ENCODE measurements around the gene MSMB. TPM values are rescaled to one million over a fixed set of nuclear protein-coding genes. Genes with fewer than 3 reads are reported as not detected.

The MSMB gene
- total RNA-seq, 4 donors from 2014 or later, result not detected

GRCh38 chr10:46019569-46020343, 26.3 kb downstream of the MSMB start:
- TF ChIP-seq, protein P1, sequence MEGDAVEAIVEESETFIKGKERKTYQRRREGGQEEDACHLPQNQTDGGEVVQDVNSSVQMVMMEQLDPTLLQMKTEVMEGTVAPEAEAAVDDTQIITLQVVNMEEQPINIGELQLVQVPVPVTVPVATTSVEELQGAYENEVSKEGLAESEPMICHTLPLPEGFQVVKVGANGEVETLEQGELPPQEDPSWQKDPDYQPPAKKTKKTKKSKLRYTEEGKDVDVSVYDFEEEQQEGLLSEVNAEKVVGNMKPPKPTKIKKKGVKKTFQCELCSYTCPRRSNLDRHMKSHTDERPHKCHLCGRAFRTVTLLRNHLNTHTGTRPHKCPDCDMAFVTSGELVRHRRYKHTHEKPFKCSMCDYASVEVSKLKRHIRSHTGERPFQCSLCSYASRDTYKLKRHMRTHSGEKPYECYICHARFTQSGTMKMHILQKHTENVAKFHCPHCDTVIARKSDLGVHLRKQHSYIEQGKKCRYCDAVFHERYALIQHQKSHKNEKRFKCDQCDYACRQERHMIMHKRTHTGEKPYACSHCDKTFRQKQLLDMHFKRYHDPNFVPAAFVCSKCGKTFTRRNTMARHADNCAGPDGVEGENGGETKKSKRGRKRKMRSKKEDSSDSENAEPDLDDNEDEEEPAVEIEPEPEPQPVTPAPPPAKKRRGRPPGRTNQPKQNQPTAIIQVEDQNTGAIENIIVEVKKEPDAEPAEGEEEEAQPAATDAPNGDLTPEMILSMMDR (IDR thresholded peaks at IDR 0.05), result no peak
- no peak for TF ChIP-seq POLR2A (IDR thresholded peaks at IDR 0.05)
- peak in 1 of 2 donors; percentile 11 for DNase-seq

DNA sequence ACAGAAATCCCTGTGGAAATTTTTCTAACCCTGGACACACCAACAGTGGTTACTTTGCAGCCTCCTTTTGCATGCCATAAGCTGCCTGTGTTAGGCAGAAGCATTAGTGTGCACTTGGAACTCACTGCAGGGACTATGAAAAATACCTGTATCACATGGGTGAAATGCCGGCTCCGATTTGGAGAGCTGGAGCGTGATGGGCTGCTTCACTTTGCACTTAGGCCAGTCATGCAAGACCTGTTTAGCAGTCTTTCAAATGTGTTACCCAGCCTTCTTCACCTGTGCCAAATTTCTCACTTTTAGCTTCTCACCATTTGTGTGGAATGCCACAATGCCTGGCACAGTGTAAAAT, 26.9 kb downstream of the MSMB start:
- intact Hi-C loops (cut with DNase I), result no loop called here
- H3K4me1 ChIP-seq, result peaks cover 40 to 58% of the 10 kb centered on the region in 2 donors
- peak; percentile 85 to 86 for DNase-seq
- H3K4me3 ChIP-seq (replicated peaks in 1 of 3), result no peak overlapping the region
- H3K36me3 ChIP-seq, result peaks cover 7 to 8% of the 10 kb centered on the region in 2 donors
- peak overlapping the region; percentile 2 to 89 (median 12) for H3K27ac ChIP-seq
- WGBS, 2 donors, result 47 to 61% methylated on average over 3 of the region's 3 CpGs
- H3K9me3 ChIP-seq, result no peaks in the 10 kb centered on the region
- H3K27me3 ChIP-seq, result no peaks in the 10 kb centered on the region
- peak in 1 of 2 donors; percentile 21 for TF ChIP-seq POLR2A (IDR thresholded peaks at IDR 0.05)
- TF ChIP-seq, protein P1 (IDR thresholded peaks at IDR 0.05), result no peak

More at GRCh38 chr10:46019569-46020343, 26.3 kb downstream of the MSMB start:
- Histone ChIP-seq H3K27me3 (no peaks in the 10 kb centered on the region), H3K4me3 (replicated peaks in 1 of 3) (no peak overlapping the region), H3K9me3 (no peaks in the 10 kb centered on the region), H3K4me1 (peaks cover 40 to 58% of the 10 kb centered on the region in 2 donors), H3K27ac (peak overlapping the region; percentile 2 to 89 (median 12)), H3K36me3 (peaks cover 1 to 2% of the 10 kb centered on the region in 2 donors)
- WGBS, 2 donors, result 67 to 72% methylated on average over 7 of the region's 7 CpGs
- intact Hi-C loops (cut with DNase I), result no loop called here

GRCh38 chr10:46018453-46019176, 27.5 kb downstream of the MSMB start:
- no peaks in the 10 kb centered on the region for H3K9me3 ChIP-seq
- peaks cover 13% of the 10 kb centered on the region in 2 donors for H3K36me3 ChIP-seq
- peaks cover 37 to 58% of the 10 kb centered on the region in 2 donors for H3K4me1 ChIP-seq
- WGBS, 2 donors, result 48 to 66% methylated on average over 2 of the region's 2 CpGs
- H3K27ac ChIP-seq, result peak overlapping the region in 2 of 3 donors; percentile 2 to 89
- no peak overlapping the region for H3K4me3 ChIP-seq (replicated peaks in 1 of 3)
- no peaks in the 10 kb centered on the region for H3K27me3 ChIP-seq
- TF ChIP-seq, protein P1 (IDR thresholded peaks at IDR 0.05), result no peak
- TF ChIP-seq POLR2A (IDR thresholded peaks at IDR 0.05), result no peak
- intact Hi-C loops (cut with DNase I), result no loop called here
- no peak for DNase-seq

DNA sequence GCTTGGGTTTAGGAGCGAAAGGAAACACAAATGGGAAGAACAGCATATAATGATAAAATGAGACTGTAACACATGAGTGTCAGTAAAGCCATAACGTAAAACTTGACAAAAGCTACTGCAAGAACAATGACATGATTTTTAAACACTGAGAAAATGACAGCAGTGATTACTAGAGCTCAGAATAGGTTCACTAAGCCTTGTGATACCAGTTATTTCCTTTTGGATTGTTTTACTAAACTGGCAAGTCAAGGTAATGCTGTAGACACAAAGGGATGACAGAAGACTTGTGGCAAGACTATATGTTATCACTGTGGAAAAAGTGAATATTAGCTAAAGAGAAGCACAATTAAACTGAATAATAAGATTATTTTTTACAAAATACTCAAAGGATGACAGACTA, 28.3 kb downstream of the MSMB start:
- DNase-seq, result no peak
- intact Hi-C loops (cut with DNase I), result no loop called here
- H3K27me3 ChIP-seq, result no peaks in the 10 kb centered on the region
- WGBS, 2 donors, result 93 to 94% methylated on average over 2 of the region's 2 CpGs
- H3K4me1 ChIP-seq, result peaks cover 32 to 56% of the 10 kb centered on the region in 2 donors
- TF ChIP-seq, protein P1 (IDR thresholded peaks at IDR 0.05), result no peak
- no peak for TF ChIP-seq POLR2A (IDR thresholded peaks at IDR 0.05)
- H3K4me3 ChIP-seq (replicated peaks in 1 of 3), result no peak overlapping the region
- no peak overlapping the region for H3K27ac ChIP-seq
- no peaks in the 10 kb centered on the region for H3K9me3 ChIP-seq
- peaks cover 17 to 22% of the 10 kb centered on the region in 2 donors for H3K36me3 ChIP-seq

- Histone ChIP-seq H3K27ac (no peak overlapping the region), H3K4me1 (peaks cover 23 to 47% of the 10 kb centered on the region in 2 donors), H3K4me3 (replicated peaks in 1 of 3) (no peak overlapping the region), H3K27me3 (no peaks in the 10 kb centered on the region), H3K9me3 (no peaks in the 10 kb centered on the region), H3K36me3 (peaks cover 26 to 28% of the 10 kb centered on the region in 2 donors)
- WGBS, 2 donors, result 91 to 95% methylated on average over 1 of the region's 1 CpG
- no peak for DNase-seq
- TF ChIP-seq, protein P1 (IDR thresholded peaks at IDR 0.05), result no peak
- TF ChIP-seq POLR2A (IDR thresholded peaks at IDR 0.05), result no peak
- intact Hi-C loops (cut with DNase I), result no loop called here
Measured at GRCh38 chr10:46016811-46017210, 29.3 kb downstream of the MSMB start.
